HG03175 (cell line): ENCODE data around the gene CLCA1.

Source experiments
- ATAC-seq: cut with Tn5 transposase; IDR thresholded peaks from one replicate; pipeline ENCODE4 v1.9.1; 2021; ENCODE audit warnings: mild to moderate bottlenecking, moderate library complexity; ENCODE audit not compliant: unreplicated experiment

CLCA1 gene

DNA sequence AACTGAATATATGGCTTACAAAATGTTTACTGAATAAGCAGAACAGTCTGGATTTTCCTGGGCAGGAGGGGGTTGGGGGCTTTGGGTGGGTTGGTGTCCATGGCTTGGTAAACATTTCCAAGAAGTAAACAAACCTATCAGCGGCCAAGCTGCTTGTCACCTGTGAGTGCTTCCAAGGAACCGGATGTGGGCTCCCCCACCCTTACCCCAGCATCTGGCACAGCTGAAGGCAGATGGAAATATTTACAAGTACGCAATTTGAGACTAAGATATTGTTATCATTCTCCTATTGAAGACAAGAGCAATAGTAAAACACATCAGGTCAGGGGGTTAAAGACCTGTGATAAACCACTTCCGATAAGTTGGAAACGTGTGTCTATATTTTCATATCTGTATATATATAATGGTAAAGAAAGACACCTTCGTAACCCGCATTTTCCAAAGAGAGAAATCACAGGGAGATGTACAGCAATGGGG lies at the start of gene CLCA1:
Gene CLCA1 (plus strand): TSS at position 427 of the 477 bp plus-strand sequence. CDS start 45 bp downstream, at position 472.
- ATAC-seq, result no peak

DNA sequence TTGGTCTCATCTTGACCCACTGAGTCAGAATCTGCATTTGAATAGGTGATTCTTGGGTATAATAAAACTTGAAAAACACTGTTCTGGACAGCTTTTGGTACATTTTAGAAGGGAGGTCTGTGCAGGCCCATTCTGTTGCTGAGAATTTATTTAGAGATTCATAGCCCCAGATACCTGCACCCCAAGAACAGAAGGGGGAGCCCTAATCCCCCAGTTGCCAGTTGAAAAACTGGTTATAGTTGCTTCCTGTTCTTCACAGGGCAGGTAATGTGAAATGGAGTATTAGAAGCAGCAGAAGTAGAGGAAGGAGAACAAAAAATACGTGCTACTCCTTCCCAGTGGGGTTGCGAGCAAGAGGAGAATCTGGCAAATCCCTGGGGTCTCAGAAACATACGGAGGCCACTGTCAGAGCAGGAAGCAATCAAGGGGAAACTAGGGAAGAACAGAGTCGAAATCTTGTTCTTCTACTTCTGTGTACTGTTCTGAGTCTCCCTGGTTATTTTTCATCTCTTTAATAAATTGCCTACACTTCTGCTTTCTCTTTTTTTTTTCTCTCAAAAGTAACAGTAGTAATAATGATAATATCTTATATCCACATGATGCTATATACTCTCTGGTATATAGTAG lies 49.3 kb upstream of the CLCA1 start:
- ATAC-seq, result peak; percentile 90

- no peak for ATAC-seq
Observed at GRCh38 chr1:86421601-86422280, 47.0 kb upstream of the CLCA1 start.

GRCh38 chr1:86423473-86423872 lies 45.3 kb upstream of the CLCA1 start:
- no peak for ATAC-seq

DNA sequence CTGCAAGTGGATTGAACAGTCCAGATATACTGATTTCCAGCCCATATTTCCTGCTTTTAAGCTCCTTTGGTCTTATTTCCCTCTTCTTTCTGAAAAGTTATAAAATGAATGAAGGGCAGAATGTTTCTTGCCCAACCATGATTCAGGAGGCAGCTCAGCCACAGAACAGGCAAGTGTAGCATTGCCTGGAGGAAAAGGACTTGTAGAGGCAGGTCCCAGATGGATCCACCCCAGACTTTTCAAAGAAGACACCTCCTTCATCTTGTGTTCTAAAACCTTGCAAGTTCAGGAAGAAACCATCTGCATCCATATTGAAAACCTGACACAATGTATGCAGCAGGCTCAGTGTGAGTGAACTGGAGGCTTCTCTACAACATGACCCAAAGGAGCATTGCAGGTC lies 44.9 kb upstream of the CLCA1 start, which contains the start of gene CLCA2:
Gene CLCA2 (plus strand): TSS at position 299 of the 400 bp plus-strand sequence. CDS start 77 bp downstream, at position 376.
- no peak for ATAC-seq

DNA sequence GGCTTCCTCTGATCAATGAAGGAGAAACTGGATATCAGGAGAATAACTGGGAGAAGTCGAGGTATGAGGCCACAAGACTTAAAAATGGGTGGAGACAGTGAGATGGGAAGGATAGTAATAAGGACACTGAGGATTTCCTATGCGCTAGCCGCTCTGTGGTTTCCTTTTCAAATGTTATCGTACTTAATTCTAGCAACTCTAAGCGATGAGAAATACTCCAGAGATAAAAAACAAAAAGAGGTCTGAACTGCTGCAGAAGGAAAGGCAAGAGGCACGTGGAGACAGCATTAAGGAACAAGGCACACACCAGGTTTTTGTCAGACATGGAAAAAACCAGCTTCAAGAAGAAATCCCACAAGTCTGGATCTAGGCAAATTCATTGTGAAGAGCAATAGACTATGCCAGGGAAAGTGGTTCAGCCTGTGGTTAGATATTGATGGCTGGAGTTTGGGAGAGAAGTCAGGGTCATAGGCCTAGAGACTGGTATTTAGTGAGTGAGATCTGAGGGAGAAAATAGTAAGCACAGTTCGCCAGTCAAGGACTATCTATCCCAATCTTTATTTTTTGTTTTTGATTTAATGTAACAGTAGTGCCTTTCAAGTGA lies 39.5 kb upstream of the CLCA1 start:
- ATAC-seq, result no peak

DNA sequence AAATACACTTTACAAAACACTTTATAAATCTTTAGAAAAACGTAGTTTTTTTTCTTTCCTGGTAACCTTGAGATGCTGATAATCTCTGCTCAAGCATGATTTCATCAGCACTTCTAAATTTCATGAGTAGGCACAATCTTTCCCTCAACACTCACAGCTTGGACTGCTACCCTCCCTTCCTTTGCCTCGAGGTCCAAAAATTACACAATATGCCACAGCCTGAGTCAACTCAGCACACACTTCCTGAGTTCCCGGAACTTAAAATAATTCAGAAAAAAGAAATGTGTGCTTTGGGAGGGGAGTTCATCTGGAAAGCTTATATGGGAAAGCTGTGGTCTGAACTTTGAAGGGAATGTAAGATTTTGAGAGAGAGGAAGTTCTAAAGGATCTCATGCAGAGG lies 38.9 kb upstream of the CLCA1 start:
- ATAC-seq, result no peak

- no peak for ATAC-seq
Observed at GRCh38 chr1:86430376-86430775, 38.4 kb upstream of the CLCA1 start.

DNA sequence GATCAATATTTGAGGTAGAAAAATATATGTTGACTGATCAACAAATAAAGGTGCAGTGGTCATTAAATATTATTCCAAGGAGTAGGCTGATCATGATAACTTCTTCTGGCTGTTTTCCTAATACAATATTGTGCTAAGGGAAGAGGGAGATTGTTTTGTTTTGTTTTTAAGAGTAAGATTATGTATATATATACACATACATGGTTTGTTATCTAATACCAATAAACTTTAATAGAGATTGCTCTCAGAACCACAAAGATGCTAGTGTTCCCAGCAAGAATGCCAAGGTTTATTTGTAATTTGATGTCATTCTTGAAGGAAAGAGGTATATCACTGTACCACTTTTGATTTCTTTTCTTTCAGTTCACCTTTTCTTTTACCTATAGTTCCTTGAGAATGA lies 34.7 kb upstream of the CLCA1 start:
- no peak for ATAC-seq

DNA sequence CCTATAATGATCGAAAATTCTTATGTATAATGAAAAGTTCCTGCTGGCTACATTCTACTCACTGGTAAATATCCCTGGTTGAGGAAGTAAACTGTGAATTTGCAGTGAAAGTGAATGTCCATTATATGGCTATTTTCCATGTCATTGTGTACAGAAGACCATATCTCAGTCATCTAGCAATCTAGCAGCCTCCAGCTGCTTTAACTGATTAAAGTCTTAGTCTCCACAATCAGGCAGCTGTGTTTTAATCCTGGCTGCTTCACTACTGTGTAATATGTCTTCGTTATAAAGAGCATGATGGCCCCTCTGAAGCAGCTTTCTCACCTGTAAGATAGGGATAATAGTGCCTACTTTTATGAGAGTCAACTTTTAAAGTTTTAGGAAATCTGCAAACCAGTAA lies 33.4 kb upstream of the CLCA1 start:
- no peak for ATAC-seq

GRCh38 chr1:86436041-86436440 lies 32.7 kb upstream of the CLCA1 start:
- no peak for ATAC-seq

- no peak for ATAC-seq
Observed at GRCh38 chr1:86441581-86441980, 27.1 kb upstream of the CLCA1 start.

- ATAC-seq, result no peak
Observed at GRCh38 chr1:86441997-86442396, 26.7 kb upstream of the CLCA1 start.

- no peak for ATAC-seq
Observed at GRCh38 chr1:86445919-86446318, 22.8 kb upstream of the CLCA1 start.

GRCh38 chr1:86447198-86447790 lies 21.4 kb upstream of the CLCA1 start:
- no peak for ATAC-seq

GRCh38 chr1:86448670-86449069 lies 20.1 kb upstream of the CLCA1 start:
- ATAC-seq, result no peak

DNA sequence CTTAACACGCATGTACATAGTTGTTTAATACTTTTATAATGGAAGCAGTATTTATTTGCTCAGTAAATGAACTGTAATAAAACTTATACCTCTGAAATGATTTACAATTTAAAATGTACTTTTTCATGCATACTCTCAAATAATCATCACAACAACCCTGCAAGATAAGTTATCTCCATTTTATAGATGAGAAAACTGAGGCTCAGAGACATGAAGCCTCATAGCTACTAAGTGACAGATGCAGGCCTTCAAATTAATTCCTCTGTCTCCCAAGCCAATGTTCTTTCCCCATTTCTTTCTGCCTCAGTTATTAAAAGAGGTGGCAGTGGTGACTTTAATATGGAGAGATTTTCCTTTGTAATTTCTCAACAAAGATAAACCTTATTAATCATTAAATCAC lies 19.6 kb upstream of the CLCA1 start:
- no peak for ATAC-seq

GRCh38 chr1:86450847-86451246 lies 17.9 kb upstream of the CLCA1 start:
- no peak for ATAC-seq

DNA sequence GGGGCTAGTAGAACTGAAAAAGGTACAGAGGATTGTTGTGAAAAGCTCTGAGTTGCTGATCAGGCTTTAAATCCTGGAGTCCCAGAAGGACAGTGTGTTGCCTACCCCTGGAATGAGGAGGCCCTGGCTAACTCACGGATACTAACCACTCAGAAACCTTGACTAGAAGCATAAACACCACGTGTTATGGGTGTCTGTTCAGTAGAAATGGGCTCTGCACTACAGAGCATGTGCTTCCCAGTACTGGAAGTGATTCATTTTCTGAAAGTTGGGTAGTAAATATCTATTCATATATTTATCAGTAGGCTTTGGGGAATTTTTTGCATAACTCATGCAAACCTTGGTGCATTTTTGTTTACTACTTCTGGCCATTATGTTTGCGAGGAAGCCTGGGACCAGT lies 15.1 kb upstream of the CLCA1 start:
- ATAC-seq, result no peak

GRCh38 chr1:86455073-86455472 lies 13.7 kb upstream of the CLCA1 start:
- ATAC-seq, result no peak

GRCh38 chr1:86460998-86461397 lies 7.7 kb upstream of the CLCA1 start:
- ATAC-seq, result no peak

- ATAC-seq, result no peak
Observed at GRCh38 chr1:86461482-86461881, 7.2 kb upstream of the CLCA1 start.
